Stomach (tissue), 9 donors: ENCODE results near the gene SCYGR4. TPM values are rescaled to one million over a fixed set of nuclear protein-coding genes. Genes with fewer than 3 reads are reported as not detected.
"Not testable (repeated sequence)": the region's sequence is repeated elsewhere in the genome, so short reads cannot be mapped to it uniquely, and the experiment has no call there.

Experiments used
- DNase-seq, 2 donors: peaks; one replicate each; pipeline versions ENCODE4 v3.0.0 to v3.0.0-alpha.2; 2013 to 2019
- H3K27ac ChIP-seq, 5 donors: fragments of 200-600 bp in 4 of 5; sonication (generic) in 4 of 5; one replicate each; pipeline ENCODE4 v1.5.1; 2013 to 2019; ENCODE audit warnings: mild to moderate bottlenecking in 1 of 5, moderate library complexity in 1 of 5
- H3K27me3 ChIP-seq, 3 donors: fragments of 200-600 bp; sonication (generic); one replicate each; pipeline ENCODE4 v1.5.1; 2017 to 2019; ENCODE audit warnings: mixed run types in 1 of 3
- H3K36me3 ChIP-seq, 4 donors: fragments of 200-600 bp; sonication (generic); 1 replicate in 3 of 4; 2 replicates in 1 of 4; pipeline ENCODE4 v1.5.1; 2016 to 2019
- H3K4me1 ChIP-seq, 4 donors: fragments of 200-600 bp; sonication (generic); one replicate each; pipeline ENCODE4 v1.5.1; 2016 to 2019
- H3K4me3 ChIP-seq, 4 donors: fragments of 200-600 bp; sonication (generic) in 3 of 4; one replicate each; pipeline ENCODE4 v1.5.1; 2016 to 2019; ENCODE audit warnings: mild to moderate bottlenecking in 1 of 4
- H3K9me3 ChIP-seq, 4 donors: fragments of 200-600 bp; sonication (generic); one replicate each; pipeline ENCODE4 v1.5.1; 2016 to 2019
- EP300 ChIP-seq: sonication (generic); formaldehyde crosslinking; IDR thresholded peaks from one replicate; pipeline ENCODE4 v1.6.1; 2017; ENCODE audit warnings: antibody characterized with exemption
- POLR2A ChIP-seq, 4 donors: fragments of 450-650 bp; IDR thresholded peaks; one replicate each; pipeline ENCODE4 v1.6.1; 2016; ENCODE audit warnings: antibody characterized with exemption in 4 of 4, control low read depth in 2 of 4, mild to moderate bottlenecking in 1 of 4, moderate library complexity in 1 of 4
- POLR2AphosphoS5 ChIP-seq, 3 donors: sonication (generic); formaldehyde crosslinking; IDR thresholded peaks; one replicate each; pipeline ENCODE4 v1.6.1; 2016; ENCODE audit warnings: antibody characterized with exemption in 3 of 3
- WGBS, 5 donors: extraction: QIAGEN DNeasy Blood & Tissue Kit in 3 of 5; methylation state at CpG; one replicate each; pipeline versions ENCODE4 v1.1.5 to v1.1.7; 2013 to 2018; 5-methylcytosine and 5-hydroxymethylcytosine counted together
- intact Hi-C: fragments of 100-400 bp; cut with DNase I; formaldehyde crosslinking; loops from one replicate; pipeline ENCODE4 v1.15.1; 2023; ENCODE audit warnings: low total_unique reads
- polyA plus RNA-seq, 3 donors: library from polyadenylated mRNA; stranded (reverse); fragments of 200-250 nt; gene quantifications; one replicate each; pipeline ENCODE4 v1.2.3, GENCODE V29; 2013
- total RNA-seq, 5 donors: library from RNA; depleted of rRNA; stranded (reverse); fragments of >200 nt; gene quantifications; one replicate each; pipeline versions ENCODE4 v1.1.0 to v1.2.3, GENCODE V29; 2014 to 2016
- TF ChIP-seq, protein P1 (sequence below), 7 experiments: fragments of 450-650 bp in 4 of 7; fragments of 200-600 bp in 3 of 7; sonication (generic) in 3 of 7; IDR thresholded peaks; one replicate each; pipeline ENCODE4 v1.5.1; 2016 to 2019; ENCODE audit warnings: antibody characterized with exemption in 7 of 7, control low read depth in 2 of 7, mild to moderate bottlenecking in 1 of 7
- donor health status: healthy with polysubstance abuse.
- donor health status: Bipolar disorder and iron deficiency.
- donor health status: healthy.

The SCYGR4 gene
- total and polyA plus RNA-seq, 8 donors: not detected

DNA sequence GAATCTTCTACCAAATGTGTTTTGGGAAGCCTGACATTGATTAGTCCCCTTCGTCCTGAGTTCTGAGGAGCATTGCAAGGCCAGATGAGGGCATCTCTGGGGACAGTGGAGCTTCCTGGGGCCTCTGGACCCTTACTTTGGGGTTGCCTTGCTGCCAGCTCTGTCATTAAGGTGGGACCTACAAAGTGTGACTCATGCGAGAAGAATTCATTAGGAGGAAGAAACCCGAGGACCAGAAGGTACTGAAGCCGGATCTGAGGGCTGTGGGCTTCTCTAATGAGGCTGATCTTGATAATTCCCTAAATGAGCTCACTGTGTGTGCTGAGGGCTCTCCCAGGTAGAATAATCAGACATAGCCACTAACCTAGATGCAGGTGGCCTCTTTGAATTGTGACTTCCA is 19.3 kb upstream of the SCYGR4 start:
- Histone ChIP-seq H3K36me3 (no peaks in the 10 kb centered on the region), H3K27ac (no peak overlapping the region), H3K4me1 (no peaks in the 10 kb centered on the region), H3K4me3 (no peak overlapping the region), H3K9me3 (no peaks in the 10 kb centered on the region), H3K27me3 (peaks cover 0 to 9% (median 0%) of the 10 kb centered on the region in 3 donors)
- DNase-seq: peak in 1 of 2 donors; percentile 51
- 40 to 77% (median 60%) methylated on average over 4 of the region's 4 CpGs for WGBS, 5 donors
- TF ChIP-seq POLR2AphosphoS5 (IDR thresholded peaks at IDR 0.05): no peak
- no peak for TF ChIP-seq POLR2A (IDR thresholded peaks at IDR 0.05)
- TF ChIP-seq, protein P1, sequence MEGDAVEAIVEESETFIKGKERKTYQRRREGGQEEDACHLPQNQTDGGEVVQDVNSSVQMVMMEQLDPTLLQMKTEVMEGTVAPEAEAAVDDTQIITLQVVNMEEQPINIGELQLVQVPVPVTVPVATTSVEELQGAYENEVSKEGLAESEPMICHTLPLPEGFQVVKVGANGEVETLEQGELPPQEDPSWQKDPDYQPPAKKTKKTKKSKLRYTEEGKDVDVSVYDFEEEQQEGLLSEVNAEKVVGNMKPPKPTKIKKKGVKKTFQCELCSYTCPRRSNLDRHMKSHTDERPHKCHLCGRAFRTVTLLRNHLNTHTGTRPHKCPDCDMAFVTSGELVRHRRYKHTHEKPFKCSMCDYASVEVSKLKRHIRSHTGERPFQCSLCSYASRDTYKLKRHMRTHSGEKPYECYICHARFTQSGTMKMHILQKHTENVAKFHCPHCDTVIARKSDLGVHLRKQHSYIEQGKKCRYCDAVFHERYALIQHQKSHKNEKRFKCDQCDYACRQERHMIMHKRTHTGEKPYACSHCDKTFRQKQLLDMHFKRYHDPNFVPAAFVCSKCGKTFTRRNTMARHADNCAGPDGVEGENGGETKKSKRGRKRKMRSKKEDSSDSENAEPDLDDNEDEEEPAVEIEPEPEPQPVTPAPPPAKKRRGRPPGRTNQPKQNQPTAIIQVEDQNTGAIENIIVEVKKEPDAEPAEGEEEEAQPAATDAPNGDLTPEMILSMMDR (IDR thresholded peaks at IDR 0.05): no peak
- no peak for TF ChIP-seq EP300
- intact Hi-C loops: no loop called here

DNA sequence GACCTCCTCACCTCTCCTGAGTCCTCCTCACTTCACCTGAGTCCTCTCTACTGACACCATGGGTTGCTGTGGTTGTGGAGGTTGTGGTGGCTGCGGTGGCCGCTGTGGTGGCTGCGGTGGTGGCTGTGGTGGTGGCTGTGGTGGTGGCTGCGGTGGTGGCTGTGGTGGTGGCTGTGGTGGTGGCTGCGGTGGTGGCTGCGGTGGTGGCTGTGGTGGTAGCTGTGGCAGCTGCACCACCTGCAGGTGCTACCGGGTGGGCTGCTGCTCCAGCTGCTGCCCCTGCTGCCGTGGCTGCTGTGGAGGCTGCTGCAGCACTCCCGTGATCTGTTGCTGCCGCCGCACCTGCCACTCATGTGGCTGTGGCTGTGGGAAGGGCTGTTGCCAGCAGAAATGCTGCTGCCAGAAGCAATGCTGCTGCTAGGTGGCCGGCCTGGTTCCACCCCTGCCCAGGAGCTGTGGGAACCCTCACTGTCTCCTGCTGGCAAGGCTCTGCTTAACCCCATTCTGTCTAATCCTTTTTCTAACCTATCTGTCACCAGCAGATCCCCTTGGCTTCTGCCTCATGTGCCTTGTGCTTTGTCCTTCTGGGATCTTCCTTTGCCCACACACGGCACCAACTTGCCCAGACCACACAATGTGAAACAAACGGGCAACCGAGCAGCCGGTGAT is 18.3 kb upstream of the SCYGR4 start, which contains the start of gene SCYGR2:
Gene SCYGR2 (plus strand): TSS at position 59 of the 669 bp plus-strand sequence. CDS start 0 bp downstream, at position 59.
- WGBS, 5 donors: 70 to 79% (median 74%) methylated on average over 9 to 16 of the region's 16 CpGs
- intact Hi-C loops, H3K27ac ChIP-seq, DNase-seq, H3K4me1 ChIP-seq, H3K9me3 ChIP-seq, H3K27me3 ChIP-seq, H3K36me3 ChIP-seq, H3K4me3 ChIP-seq: not testable (repeated sequence)

DNA sequence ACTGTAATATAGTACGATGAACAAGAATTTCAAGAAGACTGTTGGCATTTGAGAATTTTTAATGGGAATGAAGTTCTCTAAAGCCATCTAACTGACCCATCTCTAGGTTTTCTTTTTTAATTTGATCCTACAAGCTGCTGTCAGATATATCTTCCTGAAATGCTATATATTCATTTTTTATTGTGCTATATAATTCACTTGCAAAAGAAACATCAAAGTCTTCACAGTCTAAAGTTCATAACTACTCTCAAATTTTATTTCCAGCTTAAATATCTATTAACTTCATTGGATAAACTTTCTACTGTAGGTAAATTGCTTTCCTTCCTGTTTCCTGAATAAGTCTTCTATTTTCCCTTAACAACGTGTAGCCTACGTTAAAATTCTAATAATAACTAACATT is 14.9 kb upstream of the SCYGR4 start:
- peaks cover 0 to 9% (median 0%) of the 10 kb centered on the region in 3 donors for H3K27me3 ChIP-seq
- no peak overlapping the region for H3K4me3 ChIP-seq
- H3K36me3 ChIP-seq: no peaks in the 10 kb centered on the region
- TF ChIP-seq, protein P1 (IDR thresholded peaks at IDR 0.05): no peak
- TF ChIP-seq EP300 (no peak), POLR2A (IDR thresholded peaks at IDR 0.05) (no peak), POLR2AphosphoS5 (IDR thresholded peaks at IDR 0.05) (no peak)
- no peak for DNase-seq
- no peak overlapping the region for H3K27ac ChIP-seq
- intact Hi-C loops: no loop called here
- H3K4me1 ChIP-seq: no peaks in the 10 kb centered on the region
- H3K9me3 ChIP-seq: no peaks in the 10 kb centered on the region
- 72 to 89% (median 85%) methylated on average over 3 of the region's 3 CpGs for WGBS, 5 donors

DNA sequence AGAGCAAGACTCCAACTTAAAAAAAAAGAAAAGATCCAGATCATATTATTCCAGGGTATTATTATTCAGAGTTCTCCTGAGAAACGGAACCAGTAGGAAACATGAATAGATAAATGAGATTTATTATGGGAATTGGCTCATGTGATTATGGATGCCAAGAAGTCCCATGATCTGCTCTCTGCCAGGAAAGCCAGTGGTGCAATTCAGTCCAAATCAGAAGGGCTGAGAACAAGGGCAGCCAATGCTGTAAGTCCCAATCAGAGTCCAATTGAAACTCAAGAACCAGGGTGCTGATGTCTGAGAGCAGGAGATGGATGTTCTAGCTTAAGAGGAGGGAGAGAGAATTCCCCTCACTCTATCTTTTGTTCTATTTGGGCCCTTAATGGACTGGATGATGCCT is 10.8 kb upstream of the SCYGR4 start:
- H3K9me3 ChIP-seq: no peaks in the 10 kb centered on the region
- no peaks in the 10 kb centered on the region for H3K36me3 ChIP-seq
- no peak overlapping the region for H3K4me3 ChIP-seq
- H3K27me3 ChIP-seq: peaks cover 0 to 5% (median 0%) of the 10 kb centered on the region in 3 donors
- no peak for DNase-seq
- WGBS, 5 donors: 79 to 96% (median 89%) methylated on average over 1 of the region's 1 CpG
- intact Hi-C loops: no loop called here
- no peaks in the 10 kb centered on the region for H3K4me1 ChIP-seq
- no peak overlapping the region for H3K27ac ChIP-seq
- TF ChIP-seq, protein P1 (IDR thresholded peaks at IDR 0.05): no peak
- no peak for TF ChIP-seq POLR2A (IDR thresholded peaks at IDR 0.05)
- no peak for TF ChIP-seq EP300
- TF ChIP-seq POLR2AphosphoS5 (IDR thresholded peaks at IDR 0.05): no peak

DNA sequence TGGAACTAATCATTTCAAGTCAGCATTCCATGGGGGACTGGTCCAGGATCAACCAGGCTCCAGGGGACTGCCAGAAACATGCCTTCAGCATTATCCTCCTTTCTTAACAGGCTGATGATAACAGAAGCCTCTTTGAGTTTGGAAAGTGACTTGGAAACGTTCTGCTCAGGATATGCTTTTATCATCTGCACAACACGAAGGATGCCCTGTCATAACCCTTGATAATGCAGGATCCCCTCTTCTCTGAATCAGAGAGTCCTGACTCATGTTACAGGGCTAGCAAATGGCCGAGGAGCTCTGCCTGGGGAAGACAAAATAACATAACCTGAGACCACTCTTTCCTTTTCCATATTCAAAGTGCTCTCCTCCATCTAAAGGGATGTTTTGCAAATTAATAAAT is 9.4 kb upstream of the SCYGR4 start:
- intact Hi-C loops: no loop called here
- DNase-seq: no peak
- 48 to 64% (median 63%) methylated on average over 3 of the region's 3 CpGs for WGBS, 5 donors
- Histone ChIP-seq H3K27me3 (peaks cover 0 to 5% (median 0%) of the 10 kb centered on the region in 3 donors), H3K36me3 (no peaks in the 10 kb centered on the region), H3K4me1 (no peaks in the 10 kb centered on the region), H3K27ac (no peak overlapping the region), H3K4me3 (no peak overlapping the region), H3K9me3 (no peaks in the 10 kb centered on the region)
- TF ChIP-seq POLR2AphosphoS5 (IDR thresholded peaks at IDR 0.05) (no peak), EP300 (no peak), POLR2A (IDR thresholded peaks at IDR 0.05) (no peak)
- TF ChIP-seq, protein P1 (IDR thresholded peaks at IDR 0.05): no peak
